ENCODE data around the gene TRMT10A.

DNA sequence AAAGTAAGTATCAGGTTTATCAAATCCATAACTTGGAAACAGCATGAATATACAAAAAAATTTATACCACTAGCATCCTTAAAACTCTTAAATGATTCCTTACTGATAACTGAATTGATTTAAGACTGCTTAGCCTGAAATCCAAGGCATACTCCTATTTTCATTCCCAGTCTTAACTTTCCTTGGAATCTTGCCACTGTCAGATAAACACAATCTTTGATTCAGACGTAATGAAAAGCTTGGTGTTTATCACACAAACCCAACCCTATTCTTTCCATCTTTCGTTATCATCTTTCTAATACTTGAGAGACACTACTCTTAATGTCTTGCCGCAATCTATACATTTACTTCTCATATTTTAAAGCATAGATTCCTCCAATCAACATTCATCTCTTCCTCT is 33.9 kb downstream of the TRMT10A start:
- TF ChIP-seq, protein P1, sequence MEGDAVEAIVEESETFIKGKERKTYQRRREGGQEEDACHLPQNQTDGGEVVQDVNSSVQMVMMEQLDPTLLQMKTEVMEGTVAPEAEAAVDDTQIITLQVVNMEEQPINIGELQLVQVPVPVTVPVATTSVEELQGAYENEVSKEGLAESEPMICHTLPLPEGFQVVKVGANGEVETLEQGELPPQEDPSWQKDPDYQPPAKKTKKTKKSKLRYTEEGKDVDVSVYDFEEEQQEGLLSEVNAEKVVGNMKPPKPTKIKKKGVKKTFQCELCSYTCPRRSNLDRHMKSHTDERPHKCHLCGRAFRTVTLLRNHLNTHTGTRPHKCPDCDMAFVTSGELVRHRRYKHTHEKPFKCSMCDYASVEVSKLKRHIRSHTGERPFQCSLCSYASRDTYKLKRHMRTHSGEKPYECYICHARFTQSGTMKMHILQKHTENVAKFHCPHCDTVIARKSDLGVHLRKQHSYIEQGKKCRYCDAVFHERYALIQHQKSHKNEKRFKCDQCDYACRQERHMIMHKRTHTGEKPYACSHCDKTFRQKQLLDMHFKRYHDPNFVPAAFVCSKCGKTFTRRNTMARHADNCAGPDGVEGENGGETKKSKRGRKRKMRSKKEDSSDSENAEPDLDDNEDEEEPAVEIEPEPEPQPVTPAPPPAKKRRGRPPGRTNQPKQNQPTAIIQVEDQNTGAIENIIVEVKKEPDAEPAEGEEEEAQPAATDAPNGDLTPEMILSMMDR (IDR thresholded peaks at IDR 0.05 in 4 of 5, conservative IDR thresholded peaks at IDR 0.05 in 1 of 5) = no peak
- no peak for TF ChIP-seq POLR2A (IDR thresholded peaks at IDR 0.05)
